ENCODE results near the gene BMAL1.

GRCh38 chr11:13364388-13364787 is 86.8 kb downstream of the BMAL1 start:
- TF ChIP-seq CTCF (IDR thresholded peaks at IDR 0.05): no peak
- TF ChIP-seq POLR2A (IDR thresholded peaks at IDR 0.05): no peak
- TF ChIP-seq POLR2AphosphoS5 (IDR thresholded peaks at IDR 0.05): no peak

All from suprapubic skin (tissue), 4 donors.